DMS 273 (cell line): ENCODE measurements around the gene ILKAP.
"Not testable (repeated sequence)": the region's sequence is repeated elsewhere in the genome, so short reads cannot be mapped to it uniquely, and the experiment has no call there.

Experiments used
- DNase-seq: peaks from one replicate; lab custom pipeline; 2025; ENCODE audit not compliant: unreplicated experiment; lab: John Stamatoyannopoulos, UW

ILKAP gene

DNA sequence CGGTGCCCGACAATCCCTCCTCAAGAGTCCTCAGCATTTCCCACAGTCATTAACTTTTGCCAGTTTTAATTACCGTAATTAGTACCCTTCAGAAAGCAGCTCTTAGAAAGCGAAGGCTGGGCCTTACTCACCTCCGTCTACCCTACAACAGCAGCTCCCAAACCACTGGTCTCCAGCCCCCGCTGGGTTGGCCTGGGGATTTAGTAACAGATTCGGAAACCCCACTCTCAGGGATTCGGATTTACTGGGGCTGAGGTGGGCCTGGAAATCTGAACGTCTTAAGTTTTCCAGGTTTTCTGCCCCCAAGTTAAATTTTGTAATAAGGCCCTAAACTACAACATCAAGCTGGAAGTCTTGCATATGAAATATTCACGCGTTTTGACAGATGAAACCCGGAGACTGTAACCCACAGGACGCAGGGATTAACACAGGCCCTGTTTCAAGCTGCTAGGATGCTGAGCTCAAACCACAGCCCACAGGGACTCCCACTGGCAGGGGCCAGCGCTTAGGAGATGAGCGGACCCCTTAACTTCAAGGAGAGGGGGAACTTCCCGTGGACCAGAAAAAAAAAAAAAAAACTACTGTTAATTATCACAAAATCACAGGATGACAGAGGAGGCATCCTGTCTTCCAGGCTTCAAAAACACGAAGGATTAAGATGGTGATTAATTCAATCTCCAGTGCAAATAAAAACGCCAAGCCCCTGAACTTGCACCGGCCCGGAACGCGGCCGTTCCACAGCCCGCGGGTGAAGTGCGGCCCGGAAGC lies 985 bp downstream of the ILKAP start:
- DNase-seq: peak; percentile 49

- DNase-seq: no peak
These were observed 13.1 kb downstream of the ILKAP start for GRCh38 chr2:238190445-238190844.

- no peak for DNase-seq
These were observed 15.6 kb downstream of the ILKAP start for GRCh38 chr2:238187618-238188548.

GRCh38 chr2:238183821-238184220 lies 19.7 kb downstream of the ILKAP start:
- DNase-seq: no peak

- no peak for DNase-seq
These were observed 21.1 kb downstream of the ILKAP start for GRCh38 chr2:238182362-238182761.

DNA sequence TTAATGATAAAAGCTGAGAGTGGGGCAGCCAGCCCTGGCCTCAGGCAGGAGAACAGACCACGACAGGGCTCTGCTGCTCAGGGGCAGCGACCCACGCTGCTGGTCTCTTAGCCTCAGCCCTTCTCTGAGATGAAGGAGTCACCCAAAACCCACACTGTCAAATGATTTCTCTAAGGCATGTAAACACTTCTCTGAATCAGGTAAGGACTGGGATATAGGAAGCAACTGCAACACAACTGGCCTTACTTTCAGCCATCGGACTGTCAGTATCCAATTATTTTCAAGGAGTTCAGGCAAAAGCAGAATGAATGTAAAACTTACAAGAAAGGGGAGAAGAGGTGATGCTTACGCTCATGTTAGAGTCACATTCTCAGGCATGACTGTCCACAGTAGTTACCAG lies 22.9 kb downstream of the ILKAP start:
- no peak for DNase-seq

DNA sequence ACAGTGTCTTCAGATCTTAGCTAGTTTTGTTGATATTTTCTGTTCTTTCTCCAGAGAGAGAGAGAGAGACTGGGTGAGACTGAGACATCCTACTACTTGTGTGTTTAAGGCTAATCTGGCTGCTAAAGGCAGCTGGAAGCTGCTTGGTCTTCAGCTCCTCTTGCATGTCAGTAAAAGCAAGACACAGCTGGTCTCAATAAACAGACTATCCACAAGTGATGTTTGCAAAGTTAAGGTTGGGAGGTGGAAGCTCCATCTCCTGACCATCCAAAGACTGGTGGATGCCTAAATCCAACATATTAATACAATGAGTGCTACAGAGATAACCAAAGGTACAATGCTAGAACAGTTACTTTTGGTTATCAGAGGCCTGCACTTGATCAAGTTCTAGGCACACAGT lies 26.9 kb downstream of the ILKAP start:
- DNase-seq: no peak

DNA sequence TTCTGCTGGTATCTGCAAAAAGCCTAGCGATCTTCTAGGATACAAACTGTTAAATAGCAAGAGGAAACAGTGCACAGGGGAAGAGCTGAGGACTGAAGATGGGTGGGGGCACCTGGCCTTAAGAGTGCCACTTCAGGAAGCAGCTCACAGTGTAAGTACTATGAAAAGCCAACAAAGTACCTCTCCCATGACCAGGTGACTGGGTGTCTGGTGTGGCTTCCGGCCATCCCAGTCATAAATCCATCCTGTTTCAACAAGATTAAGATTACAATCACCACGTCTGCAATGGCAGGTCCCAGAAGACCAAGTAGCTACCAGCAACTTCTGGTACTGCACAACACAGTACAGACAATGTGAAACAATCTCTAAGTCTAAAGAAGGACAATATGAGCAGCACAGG lies 28.8 kb downstream of the ILKAP start:
- DNase-seq: no peak

- no peak for DNase-seq
These were observed 29.2 kb downstream of the ILKAP start for GRCh38 chr2:238174291-238174690.

- peak; percentile 31 for DNase-seq
These were observed 29.8 kb downstream of the ILKAP start for GRCh38 chr2:238173692-238174091.

DNA sequence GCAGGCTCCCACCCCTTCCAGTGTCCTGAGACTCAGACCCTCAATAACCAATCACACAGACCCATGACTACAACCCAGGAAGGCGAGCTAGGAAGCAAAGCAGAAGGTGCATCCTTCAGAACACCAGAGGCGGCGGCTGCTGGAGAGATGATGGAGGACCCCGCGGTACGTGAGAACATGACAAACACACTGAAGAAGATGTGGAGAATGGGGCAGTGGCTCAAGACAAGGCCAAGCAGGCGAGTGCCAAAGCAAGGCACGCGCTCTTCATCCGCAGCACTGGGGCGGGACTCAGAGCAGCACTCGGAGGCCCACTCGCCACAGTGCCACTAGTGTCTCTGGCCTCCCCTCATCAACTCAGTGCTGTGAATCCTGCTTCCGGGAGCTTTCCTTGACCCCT lies 31.1 kb downstream of the ILKAP start:
- DNase-seq: no peak

DNA sequence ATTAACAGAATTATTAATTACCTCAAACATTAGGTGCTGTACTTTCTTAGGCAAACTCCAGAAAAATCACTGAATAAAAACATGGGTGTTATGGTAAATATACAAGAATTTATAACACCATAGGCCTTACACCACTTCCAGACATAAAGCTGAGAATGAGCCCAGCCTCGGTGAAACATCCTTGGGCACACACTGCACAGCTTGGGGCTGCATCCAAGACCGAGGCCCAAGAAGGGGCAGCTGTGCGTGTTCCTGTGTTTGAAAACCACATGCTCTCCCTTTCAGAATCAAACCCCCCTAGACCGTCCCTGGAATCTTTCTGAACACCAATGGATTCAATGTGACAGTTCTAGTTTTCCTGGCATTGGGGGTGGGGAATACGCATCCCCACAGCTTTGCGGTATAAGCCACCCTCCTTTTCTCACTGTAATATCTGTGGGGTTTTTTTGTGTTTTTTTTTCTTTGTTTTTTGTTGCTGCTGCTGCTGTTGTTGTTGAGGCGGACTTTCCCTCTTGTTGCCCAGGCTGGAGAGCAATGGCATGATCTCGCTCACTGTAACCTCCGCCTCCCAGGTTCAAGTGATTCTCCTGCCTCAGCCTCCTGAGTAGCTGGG lies 31.8 kb downstream of the ILKAP start:
- DNase-seq: no peak

- not testable (repeated sequence) for DNase-seq
These were observed 32.4 kb downstream of the ILKAP start for GRCh38 chr2:238171072-238171431.

DNA sequence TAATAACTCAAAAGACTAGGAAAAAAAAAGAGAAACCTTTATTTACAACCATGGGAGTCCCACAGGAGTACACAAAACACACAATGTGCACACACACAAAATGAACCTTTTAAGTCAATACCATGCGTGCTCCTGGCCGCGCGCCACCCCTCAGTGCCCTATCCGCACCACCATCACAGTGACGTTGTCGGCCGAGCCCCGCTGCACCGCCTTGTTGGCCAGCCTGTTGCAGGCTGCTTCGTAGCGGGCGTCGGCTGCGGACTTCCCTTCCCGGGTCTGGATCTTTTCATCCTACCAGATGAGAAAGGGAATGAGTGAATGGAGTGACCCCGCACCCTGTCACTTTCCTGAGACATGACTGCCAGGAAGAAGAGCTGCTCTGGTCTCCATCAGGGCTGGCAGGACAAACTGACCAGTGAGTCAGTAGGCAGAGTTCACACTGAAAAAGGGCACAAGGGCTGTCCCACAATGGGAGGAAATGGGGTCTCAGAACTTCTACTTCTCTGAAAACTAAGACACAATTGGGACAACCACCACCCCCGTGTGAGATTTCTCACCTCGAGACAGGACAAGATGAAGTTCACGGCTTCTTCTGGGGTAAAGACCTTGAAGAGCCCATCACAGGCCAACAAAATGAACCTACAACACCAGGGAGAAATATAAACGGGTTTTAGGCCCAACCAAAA lies 33.0 kb downstream of the ILKAP start:
- DNase-seq: no peak

DNA sequence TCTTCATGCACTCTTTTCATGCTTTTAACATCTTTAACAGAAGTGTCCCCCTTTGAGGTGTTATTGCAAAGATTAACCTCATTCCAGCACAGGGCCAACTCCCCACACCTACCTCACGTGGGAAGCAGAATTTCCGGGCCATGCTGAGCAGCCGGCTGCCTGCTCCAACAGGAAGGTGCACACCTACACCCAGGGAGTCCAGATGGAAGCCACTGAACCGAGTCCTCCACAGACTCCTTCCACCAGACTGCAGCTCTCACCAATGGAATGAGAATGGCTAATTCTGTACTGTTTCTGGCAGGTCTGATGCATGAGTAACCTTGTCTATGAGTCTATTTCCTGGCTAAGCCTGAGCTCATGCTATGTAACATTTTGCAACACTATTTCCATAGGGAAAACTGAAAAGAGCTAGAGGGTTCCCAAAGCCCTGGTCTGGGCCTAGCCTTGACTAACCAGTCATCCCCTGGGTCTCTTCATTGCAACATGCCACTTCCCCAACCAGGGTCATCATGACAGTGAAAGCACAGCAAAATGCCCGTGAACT lies 33.7 kb downstream of the ILKAP start:
- DNase-seq: peak; percentile 75

DNA sequence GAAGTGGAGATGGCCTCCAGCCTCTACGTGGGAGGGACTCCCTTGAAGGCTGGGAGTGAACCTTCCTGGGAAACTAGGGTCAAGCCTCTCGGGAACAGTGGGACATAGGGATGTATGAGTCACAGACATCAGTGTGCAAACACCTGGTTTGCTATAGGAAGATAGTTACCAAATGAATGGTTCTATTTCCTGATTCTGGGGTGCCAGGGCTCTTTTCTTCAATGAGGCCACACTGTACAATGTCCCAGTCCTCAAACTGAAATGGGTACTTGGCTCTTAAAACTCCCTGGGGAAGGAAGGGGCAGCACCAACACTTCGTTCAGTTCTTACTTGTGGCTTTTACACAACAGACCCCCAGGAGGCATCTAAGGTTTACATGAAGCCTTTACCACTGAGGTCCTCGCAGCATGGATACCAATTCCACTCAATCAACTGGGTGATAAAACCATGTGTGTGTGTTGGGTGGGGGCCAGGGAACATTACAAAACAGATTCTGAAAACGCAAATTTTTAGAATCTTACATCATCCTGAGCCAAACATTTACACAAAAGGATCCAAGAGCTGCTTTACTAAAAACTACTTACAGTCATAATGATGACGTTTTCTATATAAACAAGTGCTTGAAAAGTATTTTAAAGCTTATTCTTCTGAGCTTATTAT lies 34.3 kb downstream of the ILKAP start:
- DNase-seq: no peak

DNA sequence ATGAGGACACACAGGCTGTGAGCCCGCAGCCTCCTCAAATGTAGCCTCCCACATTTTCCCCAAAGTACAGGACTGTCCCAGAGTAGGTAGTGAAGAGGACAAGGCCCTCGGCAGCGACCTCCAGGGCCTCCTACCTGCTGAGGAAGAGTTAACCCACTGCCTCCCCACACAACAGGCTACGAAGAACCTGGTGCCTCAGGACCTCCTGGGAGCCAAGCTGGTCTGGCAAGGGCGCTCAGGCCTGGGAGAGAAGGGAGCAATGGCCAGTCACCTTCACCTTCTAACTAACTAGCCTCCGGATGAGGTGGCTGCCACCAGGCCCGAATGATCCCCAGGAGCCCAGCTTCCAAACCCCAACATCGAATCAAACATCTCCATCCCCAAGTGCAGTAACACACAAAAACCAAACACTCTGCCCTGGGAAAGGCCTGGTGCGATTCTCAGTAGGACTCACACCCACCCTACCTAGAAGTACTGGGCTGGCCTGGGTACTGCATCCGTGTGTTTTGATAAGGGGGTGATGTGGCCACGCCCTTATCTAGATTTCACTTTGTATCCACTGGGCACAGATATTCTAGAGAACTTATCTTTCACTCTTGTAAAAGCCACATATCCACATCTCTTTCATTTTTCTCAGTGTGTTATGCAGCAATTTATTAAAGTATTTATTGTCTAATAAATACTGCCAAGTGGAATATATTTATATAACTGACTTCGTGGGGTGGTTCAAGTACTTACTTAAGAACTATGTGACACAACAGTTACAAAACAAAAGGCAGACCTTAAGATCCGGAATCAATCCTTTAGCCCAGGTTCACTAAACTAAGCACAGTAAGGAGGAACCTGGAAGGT lies 35.1 kb downstream of the ILKAP start:
- no peak for DNase-seq

DNA sequence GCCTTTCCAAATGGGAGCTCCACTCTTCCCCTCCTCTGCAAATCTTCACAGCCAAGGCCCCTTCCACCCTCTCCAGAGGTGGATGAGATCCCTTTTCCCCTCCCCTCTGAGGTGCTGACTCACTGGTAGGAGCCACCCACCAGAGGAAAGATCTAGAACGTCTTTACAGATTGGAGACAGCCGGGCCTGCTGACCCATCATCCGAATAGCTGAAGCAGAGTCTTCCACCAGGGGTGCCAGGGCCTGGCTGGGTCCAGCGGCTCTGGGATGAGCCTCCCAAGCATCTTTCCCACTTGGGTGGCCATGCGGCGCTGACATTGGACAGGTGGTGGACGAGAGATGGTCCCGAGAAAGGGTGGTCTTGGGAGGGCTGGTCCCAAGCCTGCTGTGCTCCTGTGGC lies 35.7 kb downstream of the ILKAP start:
- DNase-seq: no peak

DNA sequence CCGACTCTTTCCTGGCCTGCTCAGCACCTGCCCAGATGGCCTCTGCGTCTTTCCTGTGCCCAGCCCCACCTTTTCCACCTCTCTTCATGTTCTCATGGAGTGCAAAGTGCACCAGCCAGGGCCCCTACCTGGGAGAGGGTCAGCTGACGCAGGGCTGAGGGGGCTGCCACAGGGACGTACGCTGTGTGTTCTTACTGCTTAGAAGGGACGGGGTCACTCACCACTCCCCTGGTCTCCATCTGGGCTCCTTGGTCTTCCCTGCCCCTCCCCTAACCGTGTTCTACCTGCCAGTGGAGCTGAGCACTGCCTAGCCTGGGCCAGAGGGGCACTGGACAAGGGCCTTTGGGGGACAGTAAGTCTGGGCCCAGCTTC lies 36.2 kb downstream of the ILKAP start:
- DNase-seq: no peak
